Endothelial cell (in vitro differentiated cells): Measurements from ENCODE around the gene PROM1. TPM values are rescaled to one million over a fixed set of nuclear protein-coding genes. Genes with fewer than 3 reads are reported as not detected.

Experiments used
- DNase-seq: peaks from one replicate; pipeline ENCODE4 v3.0.0; 2021; ENCODE audit warnings: low spot score
- H3K27ac Mint-ChIP-seq: one replicate; pipeline ENCODE4 v1.8.0; 2021; ENCODE audit warnings: mixed read lengths, inconsistent platforms; ENCODE audit not compliant: unreplicated experiment
- H3K27me3 Mint-ChIP-seq: one replicate; pipeline ENCODE4 v1.8.0; 2021; ENCODE audit warnings: mild to moderate bottlenecking, moderate library complexity, mixed read lengths, inconsistent platforms; ENCODE audit not compliant: unreplicated experiment
- H3K36me3 Mint-ChIP-seq: one replicate; pipeline ENCODE4 v1.8.0; 2021; ENCODE audit warnings: mild to moderate bottlenecking, low read depth, mixed read lengths, inconsistent platforms; ENCODE audit not compliant: unreplicated experiment
- H3K4me1 Mint-ChIP-seq: one replicate; pipeline ENCODE4 v1.8.0; 2021; ENCODE audit warnings: mild to moderate bottlenecking, mixed read lengths, inconsistent platforms; ENCODE audit not compliant: unreplicated experiment
- H3K4me3 Mint-ChIP-seq: one replicate; pipeline ENCODE4 v1.8.0; 2021; ENCODE audit warnings: mild to moderate bottlenecking, mixed read lengths, inconsistent platforms; ENCODE audit not compliant: unreplicated experiment
- H3K9me3 Mint-ChIP-seq: one replicate; pipeline ENCODE4 v1.8.0; 2021; ENCODE audit warnings: mixed read lengths, inconsistent platforms; ENCODE audit not compliant: unreplicated experiment
- total RNA-seq: library from RNA; stranded (reverse); fragmentation: NEBNext Ultra II Directional; extraction: Animal tissue kit (Norgen Biotek cat#: 25700); gene quantifications from one replicate; pipeline ENCODE4 v1.2.1, GENCODE V29; 2021; ENCODE audit not compliant: unreplicated experiment
- TF ChIP-seq, protein P1 (sequence below): fragments of 200-600 bp; sonication (generic); IDR thresholded peaks from one replicate; pipeline ENCODE4 v1.5.0; 2021; ENCODE audit warnings: antibody characterized with exemption; ENCODE audit not compliant: unreplicated experiment

PROM1 gene
- total RNA-seq, 1 donor from 2014 or later, result 12.2 TPM

DNA sequence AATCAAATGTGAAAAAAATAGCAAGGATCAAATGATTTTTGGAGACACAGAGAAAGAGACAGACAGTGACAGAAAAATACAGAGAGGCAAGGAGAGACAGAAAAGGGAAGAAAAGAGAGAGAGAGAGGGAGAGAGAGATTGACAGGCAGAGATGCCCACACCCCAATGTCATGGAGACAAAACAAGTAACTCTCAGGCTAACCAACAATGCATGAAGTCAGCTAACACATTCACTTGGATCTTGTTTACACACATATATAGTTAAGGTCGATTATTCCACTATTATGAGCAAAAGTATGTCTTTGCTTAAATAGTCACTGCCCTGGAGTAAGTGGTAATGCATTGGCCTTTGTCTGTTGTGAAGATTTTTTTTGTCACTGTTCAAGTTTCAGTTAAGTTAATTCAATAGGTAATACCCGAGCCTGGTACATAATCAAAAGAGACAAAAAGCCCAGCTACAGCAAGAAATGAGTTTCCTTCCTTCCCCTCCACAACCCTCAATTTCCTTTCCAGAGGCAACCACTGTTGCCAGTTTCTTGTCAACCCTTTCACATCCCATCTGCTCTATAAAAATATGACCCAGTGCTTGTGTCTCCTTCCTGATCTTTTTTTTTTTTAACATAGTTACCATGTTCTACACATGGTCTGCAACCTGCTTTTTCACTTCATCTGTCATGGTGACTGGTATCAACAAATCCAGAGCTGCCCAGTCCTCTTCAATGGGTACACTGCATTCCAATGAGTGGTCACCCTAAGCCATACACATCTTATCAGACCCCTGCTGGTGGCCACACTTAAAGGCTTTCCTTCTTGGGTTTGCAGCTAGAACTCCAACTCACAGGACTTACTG is 52.1 kb downstream of the PROM1 start:
- no peak overlapping the region for H3K27ac Mint-ChIP-seq
- DNase-seq, result no peak
- H3K36me3 Mint-ChIP-seq, result no peaks in the 10 kb centered on the region
- TF ChIP-seq, protein P1, sequence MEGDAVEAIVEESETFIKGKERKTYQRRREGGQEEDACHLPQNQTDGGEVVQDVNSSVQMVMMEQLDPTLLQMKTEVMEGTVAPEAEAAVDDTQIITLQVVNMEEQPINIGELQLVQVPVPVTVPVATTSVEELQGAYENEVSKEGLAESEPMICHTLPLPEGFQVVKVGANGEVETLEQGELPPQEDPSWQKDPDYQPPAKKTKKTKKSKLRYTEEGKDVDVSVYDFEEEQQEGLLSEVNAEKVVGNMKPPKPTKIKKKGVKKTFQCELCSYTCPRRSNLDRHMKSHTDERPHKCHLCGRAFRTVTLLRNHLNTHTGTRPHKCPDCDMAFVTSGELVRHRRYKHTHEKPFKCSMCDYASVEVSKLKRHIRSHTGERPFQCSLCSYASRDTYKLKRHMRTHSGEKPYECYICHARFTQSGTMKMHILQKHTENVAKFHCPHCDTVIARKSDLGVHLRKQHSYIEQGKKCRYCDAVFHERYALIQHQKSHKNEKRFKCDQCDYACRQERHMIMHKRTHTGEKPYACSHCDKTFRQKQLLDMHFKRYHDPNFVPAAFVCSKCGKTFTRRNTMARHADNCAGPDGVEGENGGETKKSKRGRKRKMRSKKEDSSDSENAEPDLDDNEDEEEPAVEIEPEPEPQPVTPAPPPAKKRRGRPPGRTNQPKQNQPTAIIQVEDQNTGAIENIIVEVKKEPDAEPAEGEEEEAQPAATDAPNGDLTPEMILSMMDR, result no peak
- H3K27me3 Mint-ChIP-seq, result no peaks in the 10 kb centered on the region
- H3K9me3 Mint-ChIP-seq, result no peaks in the 10 kb centered on the region
- H3K4me3 Mint-ChIP-seq, result no peak overlapping the region
- peaks cover 20% of the 10 kb centered on the region for H3K4me1 Mint-ChIP-seq

DNA sequence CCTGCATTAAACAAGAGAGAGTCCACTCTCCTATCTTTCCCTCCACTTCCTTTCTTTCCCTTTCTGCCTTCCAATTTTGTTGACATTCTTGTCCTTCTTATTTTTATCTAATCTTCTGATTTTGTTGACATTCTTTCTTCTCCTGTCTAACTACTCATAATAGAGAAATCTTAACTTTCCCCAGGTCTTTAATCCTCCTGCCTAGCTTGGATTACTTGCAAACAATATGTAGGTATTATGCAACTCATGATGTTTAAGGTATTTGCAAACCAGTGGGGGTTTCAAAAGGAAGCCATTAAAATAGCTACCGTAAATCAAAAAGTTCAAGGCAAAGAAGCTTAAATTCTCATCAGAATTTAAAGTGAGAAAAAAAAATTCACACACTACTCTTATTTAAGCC is 53.9 kb downstream of the PROM1 start:
- no peaks in the 10 kb centered on the region for H3K27me3 Mint-ChIP-seq
- H3K9me3 Mint-ChIP-seq, result no peaks in the 10 kb centered on the region
- no peak overlapping the region for H3K27ac Mint-ChIP-seq
- no peak for DNase-seq
- H3K4me3 Mint-ChIP-seq, result no peak overlapping the region
- TF ChIP-seq, protein P1, result no peak
- H3K36me3 Mint-ChIP-seq, result no peaks in the 10 kb centered on the region
- peaks cover 20% of the 10 kb centered on the region for H3K4me1 Mint-ChIP-seq

DNA sequence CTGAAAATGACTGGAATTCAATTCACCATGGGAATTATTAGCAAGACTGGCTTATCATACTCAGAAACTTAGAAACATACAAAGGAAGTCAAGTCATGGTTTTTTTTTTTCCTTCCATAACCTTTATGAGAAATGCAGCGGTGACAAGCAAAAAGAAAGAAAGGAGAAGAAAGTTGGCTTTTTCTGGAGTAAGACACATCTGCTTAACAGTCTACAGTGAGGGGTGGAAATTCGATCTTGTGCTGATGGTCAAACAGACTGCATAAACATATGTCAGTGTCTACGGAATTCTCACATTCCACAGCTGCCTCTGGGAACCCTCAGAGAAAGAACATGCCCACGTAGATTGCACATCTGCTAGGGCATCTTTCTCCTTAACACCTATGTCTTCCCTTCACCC is 54.6 kb downstream of the PROM1 start:
- TF ChIP-seq, protein P1, result no peak
- Mint-ChIP-seq H3K9me3 (no peaks in the 10 kb centered on the region), H3K36me3 (no peaks in the 10 kb centered on the region), H3K4me3 (no peak overlapping the region), H3K27me3 (no peaks in the 10 kb centered on the region), H3K4me1 (peaks cover 14% of the 10 kb centered on the region), H3K27ac (peak overlapping the region; percentile 72)
- DNase-seq, result no peak

DNA sequence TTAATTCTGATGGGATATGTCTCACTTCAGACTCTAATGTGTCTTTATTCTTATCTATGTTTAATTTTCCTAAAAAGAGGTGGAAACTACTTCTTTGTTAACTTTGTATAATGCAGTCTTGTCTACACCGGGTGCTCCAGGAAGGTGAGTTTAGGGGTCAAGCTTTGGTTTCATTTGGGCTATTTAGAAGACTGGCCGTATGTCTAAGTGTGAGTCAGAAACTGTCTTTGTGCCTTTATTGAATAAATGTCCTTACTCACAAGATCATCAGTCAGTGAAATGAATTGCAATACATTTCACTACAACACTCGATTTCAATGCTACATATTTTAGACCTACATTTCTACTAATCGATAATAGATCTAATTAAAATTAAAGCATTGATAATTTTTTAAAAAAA is 56.2 kb downstream of the PROM1 start:
- no peaks in the 10 kb centered on the region for H3K27me3 Mint-ChIP-seq
- no peaks in the 10 kb centered on the region for H3K36me3 Mint-ChIP-seq
- H3K9me3 Mint-ChIP-seq, result no peaks in the 10 kb centered on the region
- H3K27ac Mint-ChIP-seq, result peak overlapping the region; percentile 6
- no peak overlapping the region for H3K4me3 Mint-ChIP-seq
- no peak for DNase-seq
- TF ChIP-seq, protein P1, result no peak
- H3K4me1 Mint-ChIP-seq, result peaks cover 10% of the 10 kb centered on the region

DNA sequence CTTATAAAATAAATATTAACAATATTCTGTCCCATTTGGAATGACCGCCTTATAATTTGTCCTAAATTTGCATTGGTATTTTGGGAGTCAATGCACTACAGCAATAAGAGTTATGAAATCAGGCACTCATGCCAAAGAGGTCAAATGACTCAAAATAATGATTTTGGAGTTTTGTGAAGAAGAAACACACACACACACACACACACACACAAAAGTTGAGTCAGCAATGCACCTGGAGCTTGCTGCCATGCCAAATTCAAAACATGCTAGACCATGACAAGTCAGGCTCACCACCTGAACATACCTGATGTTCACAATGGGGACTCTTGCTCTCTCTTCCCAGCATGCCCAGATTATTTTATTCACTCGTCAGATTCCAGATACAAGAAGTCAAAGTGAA is 56.7 kb downstream of the PROM1 start:
- Mint-ChIP-seq H3K9me3 (no peaks in the 10 kb centered on the region), H3K27ac (no peak overlapping the region), H3K4me1 (peaks cover 13% of the 10 kb centered on the region), H3K4me3 (no peak overlapping the region), H3K36me3 (no peaks in the 10 kb centered on the region), H3K27me3 (no peaks in the 10 kb centered on the region)
- no peak for DNase-seq
- TF ChIP-seq, protein P1, result no peak
